ENCODE measurements around the gene CDH4. TPM values are rescaled to one million over a fixed set of nuclear protein-coding genes. Genes with fewer than 3 reads are reported as not detected.

The CDH4 gene
- total RNA-seq, 1 experiment from 2014 or later = not detected

DNA sequence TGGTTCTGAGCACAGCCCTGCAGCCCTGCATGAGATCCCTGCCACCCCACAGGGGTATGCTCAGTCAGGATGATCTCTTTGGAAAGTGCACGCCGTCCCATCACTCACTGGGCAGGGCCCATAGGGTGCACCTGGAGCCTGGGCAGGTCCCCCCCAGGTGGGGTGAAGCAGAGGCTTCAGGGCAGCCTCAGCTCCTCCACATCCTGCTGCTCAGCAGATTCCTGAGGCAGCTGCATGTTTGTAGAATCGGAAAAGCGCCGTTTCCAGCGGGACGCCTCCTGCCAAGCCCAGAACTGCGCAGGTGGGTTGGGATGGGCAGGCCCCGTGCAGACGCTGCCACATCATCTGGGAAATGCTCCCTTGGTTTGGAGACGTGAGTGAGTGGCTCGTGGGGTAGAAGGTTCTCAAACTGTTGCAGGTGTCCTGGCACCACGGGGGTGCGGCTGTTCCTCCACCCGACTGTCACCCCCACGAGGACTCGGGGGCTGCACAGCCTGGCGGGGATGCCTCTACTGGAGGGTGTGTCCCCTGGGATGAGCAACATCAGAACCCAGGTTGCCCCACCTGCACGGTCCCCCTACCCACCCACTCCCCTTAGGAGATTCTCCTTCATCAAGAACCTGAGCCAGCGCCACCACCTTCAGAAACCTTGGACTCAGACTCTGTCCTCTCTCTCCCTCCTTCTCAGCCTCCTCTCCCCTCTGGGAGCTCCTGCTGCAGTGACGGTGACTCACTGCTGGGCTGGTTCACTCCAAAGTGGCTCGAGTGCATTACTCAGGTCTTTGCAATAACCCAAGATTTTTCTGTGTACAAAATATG, 479.5 kb downstream of the CDH4 start:
- intact Hi-C loops (cut with micrococcal nuclease; ENCODE audit: unreplicated experiment) = no loop called here

DNA sequence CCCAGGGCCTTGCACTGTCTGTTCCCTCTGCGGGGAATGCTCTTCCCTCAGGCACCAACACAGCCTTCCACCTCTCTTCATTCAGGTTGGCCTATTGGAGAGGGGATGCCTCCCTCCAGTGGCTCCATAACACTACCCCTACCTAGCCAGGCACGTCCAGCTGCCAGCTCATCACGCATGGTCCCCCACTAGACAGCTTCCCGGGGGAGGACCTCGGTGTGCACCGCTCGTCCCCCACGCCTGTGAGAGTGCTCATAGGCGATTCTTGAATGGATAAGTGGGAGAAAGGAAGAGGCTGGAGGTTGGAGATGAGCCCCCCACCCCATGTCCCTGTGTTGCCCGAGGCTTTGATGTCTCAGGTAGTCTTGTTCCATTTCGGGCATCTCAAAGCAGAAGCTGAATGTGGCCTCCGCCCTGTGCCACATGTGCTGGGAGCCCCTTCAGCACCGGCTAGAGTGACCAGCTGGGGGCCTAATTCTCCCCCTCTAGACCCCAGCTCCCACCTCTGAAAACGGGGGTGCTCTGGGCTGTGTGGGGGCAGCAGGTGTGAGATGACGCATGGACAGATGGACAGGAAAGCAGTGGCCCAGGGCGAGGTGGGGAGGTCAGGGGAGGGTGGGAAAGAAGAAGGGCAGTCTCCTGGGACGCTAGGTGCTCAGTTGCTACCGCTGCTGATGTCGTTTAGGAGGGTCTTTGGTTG, 480.6 kb downstream of the CDH4 start:
- Histone ChIP-seq H4K20me1 (ENCODE audit: insufficient read depth) (peaks cover 5% of the 10 kb centered on the region; the same call in 1 of the 2 replicates), H3K4me3 (no peak overlapping the region), H3K36me3 (ENCODE audit: low read depth) (no peaks in the 10 kb centered on the region), H3F3A (ENCODE audit: insufficient read depth, low read depth) (no peaks in the 10 kb centered on the region), H3K4me1 (replicated peaks; ENCODE audit: insufficient read depth) (no peaks in the 10 kb centered on the region), H3K9me2 (ENCODE audit: insufficient read depth) (no peaks in the 10 kb centered on the region), H3K79me2 (ENCODE audit: low read depth) (no peaks in the 10 kb centered on the region), H2AFZ (no peak overlapping the region), H3K27ac (no peak overlapping the region), H3K9me3 (ENCODE audit: insufficient read depth, low read depth) (no peaks in the 10 kb centered on the region), H3K27me3 (ENCODE audit: insufficient read depth, low read depth) (peaks cover 100% of the 10 kb centered on the region), H3K4me2 (no peak overlapping the region)
- ChIA-PET POLR2A (ENCODE audit: unreplicated experiment) (no interaction called here), CTCF (no interaction called here)
- TF ChIP-seq, protein P1, sequence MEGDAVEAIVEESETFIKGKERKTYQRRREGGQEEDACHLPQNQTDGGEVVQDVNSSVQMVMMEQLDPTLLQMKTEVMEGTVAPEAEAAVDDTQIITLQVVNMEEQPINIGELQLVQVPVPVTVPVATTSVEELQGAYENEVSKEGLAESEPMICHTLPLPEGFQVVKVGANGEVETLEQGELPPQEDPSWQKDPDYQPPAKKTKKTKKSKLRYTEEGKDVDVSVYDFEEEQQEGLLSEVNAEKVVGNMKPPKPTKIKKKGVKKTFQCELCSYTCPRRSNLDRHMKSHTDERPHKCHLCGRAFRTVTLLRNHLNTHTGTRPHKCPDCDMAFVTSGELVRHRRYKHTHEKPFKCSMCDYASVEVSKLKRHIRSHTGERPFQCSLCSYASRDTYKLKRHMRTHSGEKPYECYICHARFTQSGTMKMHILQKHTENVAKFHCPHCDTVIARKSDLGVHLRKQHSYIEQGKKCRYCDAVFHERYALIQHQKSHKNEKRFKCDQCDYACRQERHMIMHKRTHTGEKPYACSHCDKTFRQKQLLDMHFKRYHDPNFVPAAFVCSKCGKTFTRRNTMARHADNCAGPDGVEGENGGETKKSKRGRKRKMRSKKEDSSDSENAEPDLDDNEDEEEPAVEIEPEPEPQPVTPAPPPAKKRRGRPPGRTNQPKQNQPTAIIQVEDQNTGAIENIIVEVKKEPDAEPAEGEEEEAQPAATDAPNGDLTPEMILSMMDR (conservative IDR thresholded peaks at IDR 0.05) = no peak
- no peak for TF ChIP-seq EZH2 (IDR thresholded peaks at IDR 0.05; ENCODE audit: low read depth)
- no peak for DNase-seq
- no TSS peak for BruUV-seq (replicated peaks)
- intact Hi-C loops (cut with micrococcal nuclease; ENCODE audit: unreplicated experiment) = no loop called here

More for the DNA sequence above, 479.5 kb downstream of the CDH4 start:
- Histone ChIP-seq H3K36me3 (ENCODE audit: low read depth) (no peaks in the 10 kb centered on the region), H3K79me2 (ENCODE audit: low read depth) (no peaks in the 10 kb centered on the region), H3K4me2 (no peak overlapping the region), H3K27me3 (ENCODE audit: insufficient read depth, low read depth) (peaks cover 89% of the 10 kb centered on the region), H3K4me3 (no peak overlapping the region), H3F3A (ENCODE audit: insufficient read depth, low read depth) (no peaks in the 10 kb centered on the region), H2AFZ (no peak overlapping the region), H3K9me2 (ENCODE audit: insufficient read depth) (no peaks in the 10 kb centered on the region), H3K9me3 (ENCODE audit: insufficient read depth, low read depth) (no peaks in the 10 kb centered on the region), H3K27ac (no peak overlapping the region), H3K4me1 (replicated peaks; ENCODE audit: insufficient read depth) (no peaks in the 10 kb centered on the region), H4K20me1 (ENCODE audit: insufficient read depth) (peaks cover under 1% of the 10 kb centered on the region; the same call in 1 of the 2 replicates)
- no peak for TF ChIP-seq EZH2 (IDR thresholded peaks at IDR 0.05; ENCODE audit: low read depth)
- TF ChIP-seq, protein P1 (conservative IDR thresholded peaks at IDR 0.05) = no peak
- DNase-seq = no peak
- CTCF ChIA-PET = no interaction called here
- POLR2A ChIA-PET (ENCODE audit: unreplicated experiment) = no interaction called here
- BruUV-seq (replicated peaks) = no TSS peak

DNA sequence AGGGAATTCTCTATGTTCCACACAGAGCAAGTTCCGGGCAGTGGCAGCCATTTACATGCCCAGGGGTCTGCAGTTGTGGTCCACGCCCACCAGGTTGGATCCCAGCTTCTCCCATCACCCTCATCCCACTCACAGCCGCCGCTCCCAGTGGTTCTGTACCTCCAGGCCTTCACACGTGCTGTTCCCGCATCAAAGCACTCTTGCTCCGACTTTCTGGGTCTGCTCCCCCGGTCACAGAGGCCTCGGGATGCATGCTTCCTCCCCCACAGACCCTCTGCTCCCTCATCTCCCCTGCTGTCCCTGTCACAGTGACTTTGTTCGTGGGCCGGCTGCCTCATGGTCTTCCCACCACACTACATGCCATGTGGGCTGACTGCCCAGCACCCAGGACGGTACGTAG, 481.2 kb downstream of the CDH4 start:
- TF ChIP-seq, protein P1 (conservative IDR thresholded peaks at IDR 0.05) = no peak
- H3F3A ChIP-seq (ENCODE audit: insufficient read depth, low read depth) = no peaks in the 10 kb centered on the region
- no peaks in the 10 kb centered on the region for H3K36me3 ChIP-seq (ENCODE audit: low read depth)
- no TSS peak for BruUV-seq (replicated peaks)
- intact Hi-C loops (cut with micrococcal nuclease; ENCODE audit: unreplicated experiment) = no loop called here
- H3K4me1 ChIP-seq (replicated peaks; ENCODE audit: insufficient read depth) = no peaks in the 10 kb centered on the region
- no peak overlapping the region for H2AFZ ChIP-seq
- ChIA-PET CTCF (no interaction called here), POLR2A (ENCODE audit: unreplicated experiment) (no interaction called here)
- no peak overlapping the region for H3K27ac ChIP-seq
- H3K27me3 ChIP-seq (ENCODE audit: insufficient read depth, low read depth) = peaks cover 100% of the 10 kb centered on the region
- H3K9me2 ChIP-seq (ENCODE audit: insufficient read depth) = no peaks in the 10 kb centered on the region
- no peaks in the 10 kb centered on the region for H3K79me2 ChIP-seq (ENCODE audit: low read depth)
- no peaks in the 10 kb centered on the region for H3K9me3 ChIP-seq (ENCODE audit: insufficient read depth, low read depth)
- no peak overlapping the region for H3K4me2 ChIP-seq
- DNase-seq = no peak
- H3K4me3 ChIP-seq = no peak overlapping the region
- peaks cover 5% of the 10 kb centered on the region; the same call in 1 of the 2 replicates for H4K20me1 ChIP-seq (ENCODE audit: insufficient read depth)
